ENCODE results near the gene MRPL33.

Gene MRPL33

GRCh38 chr2:27771548-27772335, at the start of gene MRPL33:
Gene MRPL33 (plus strand): TSS chr2:27771719. CDS start chr2:27771778, 59 bp downstream.
- DNase-seq (ENCODE audit: low read depth, low spot score), result no peak
- H3K27ac ChIP-seq, result peak within 1 kb of the TSS; percentile 75

- no peak for DNase-seq (ENCODE audit: low read depth, low spot score)
- no peak overlapping the region for H3K27ac ChIP-seq
Observed at GRCh38 chr2:27721884-27722485, 49.5 kb upstream of the MRPL33 start.

GRCh38 chr2:27723372-27724144, 48.0 kb upstream of the MRPL33 start:
- peak overlapping the region; percentile 16 for H3K27ac ChIP-seq
- DNase-seq (ENCODE audit: low read depth, low spot score), result no peak

GRCh38 chr2:27724191-27724590, 47.3 kb upstream of the MRPL33 start:
- no peak for DNase-seq (ENCODE audit: low read depth, low spot score)
- H3K27ac ChIP-seq, result no peak overlapping the region

GRCh38 chr2:27724905-27725701, 46.4 kb upstream of the MRPL33 start:
- no peak for DNase-seq (ENCODE audit: low read depth, low spot score)
- H3K27ac ChIP-seq, result no peak overlapping the region

GRCh38 chr2:27727257-27727656, 44.3 kb upstream of the MRPL33 start:
- H3K27ac ChIP-seq, result no peak overlapping the region
- DNase-seq (ENCODE audit: low read depth, low spot score), result no peak

GRCh38 chr2:27728081-27728858, 43.2 kb upstream of the MRPL33 start:
- no peak overlapping the region for H3K27ac ChIP-seq
- DNase-seq (ENCODE audit: low read depth, low spot score), result no peak

- H3K27ac ChIP-seq, result no peak overlapping the region
- no peak for DNase-seq (ENCODE audit: low read depth, low spot score)
Observed at GRCh38 chr2:27729198-27729597, 42.3 kb upstream of the MRPL33 start.

GRCh38 chr2:27729614-27730013, 41.9 kb upstream of the MRPL33 start:
- DNase-seq (ENCODE audit: low read depth, low spot score), result no peak
- H3K27ac ChIP-seq, result no peak overlapping the region

GRCh38 chr2:27730261-27730662, 41.3 kb upstream of the MRPL33 start:
- H3K27ac ChIP-seq, result no peak overlapping the region
- no peak for DNase-seq (ENCODE audit: low read depth, low spot score)

GRCh38 chr2:27730980-27731691, 40.4 kb upstream of the MRPL33 start:
- peak overlapping the region; percentile 39 for H3K27ac ChIP-seq
- DNase-seq (ENCODE audit: low read depth, low spot score), result peak; percentile 60

- no peak for DNase-seq (ENCODE audit: low read depth, low spot score)
- no peak overlapping the region for H3K27ac ChIP-seq
Observed at GRCh38 chr2:27734305-27734704, 37.2 kb upstream of the MRPL33 start.

- peak overlapping the region; percentile 64 for H3K27ac ChIP-seq
- no peak for DNase-seq (ENCODE audit: low read depth, low spot score)
Observed at GRCh38 chr2:27735263-27735904, 36.1 kb upstream of the MRPL33 start.

- peak overlapping the region; percentile 64 for H3K27ac ChIP-seq
- DNase-seq (ENCODE audit: low read depth, low spot score), result no peak
Observed at GRCh38 chr2:27736031-27736889, 35.3 kb upstream of the MRPL33 start.

GRCh38 chr2:27736890-27737204, 34.7 kb upstream of the MRPL33 start:
- no peak for DNase-seq (ENCODE audit: low read depth, low spot score)
- H3K27ac ChIP-seq, result peak overlapping the region; percentile 64

- peak; percentile 81 for DNase-seq (ENCODE audit: low read depth, low spot score)
- peak overlapping the region; percentile 64 for H3K27ac ChIP-seq
Observed at GRCh38 chr2:27737676-27738348, 33.7 kb upstream of the MRPL33 start.

Measured in epithelial cell of prostate (primary cell).